GM18907 (cell line): ENCODE results near the gene RHCG.
"Not testable (repeated sequence)": the region's sequence is repeated elsewhere in the genome, so short reads cannot be mapped to it uniquely, and the experiment has no call there.

Source experiments
- ATAC-seq: cut with Tn5 transposase; IDR thresholded peaks from one replicate; pipeline ENCODE4 v1.9.1; 2021; ENCODE audit warnings: mild to moderate bottlenecking, moderate library complexity; ENCODE audit not compliant: unreplicated experiment

The RHCG gene

DNA sequence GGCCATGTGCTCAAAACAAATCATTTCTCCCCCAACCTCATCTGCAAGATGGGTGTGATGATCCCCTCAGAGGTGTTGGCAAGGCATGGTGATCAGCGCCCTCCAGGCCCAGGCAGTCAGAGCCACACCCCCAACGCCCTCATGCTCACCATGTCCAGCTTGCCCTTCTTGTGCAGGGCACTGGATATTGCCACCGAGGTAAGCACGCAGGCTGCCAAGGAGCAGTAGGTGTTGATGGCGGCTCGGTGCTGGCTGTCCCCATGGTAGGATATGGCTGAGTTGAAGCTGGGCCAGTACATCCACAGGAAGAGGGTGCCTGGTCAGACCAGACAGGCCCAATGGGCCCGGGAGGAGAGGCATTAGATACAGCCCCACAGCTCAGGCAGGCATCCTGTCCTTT lies 17.2 kb downstream of the RHCG start:
- no peak for ATAC-seq

- no peak for ATAC-seq
Measured at GRCh38 chr15:89477411-89478242, 18.8 kb downstream of the RHCG start.

DNA sequence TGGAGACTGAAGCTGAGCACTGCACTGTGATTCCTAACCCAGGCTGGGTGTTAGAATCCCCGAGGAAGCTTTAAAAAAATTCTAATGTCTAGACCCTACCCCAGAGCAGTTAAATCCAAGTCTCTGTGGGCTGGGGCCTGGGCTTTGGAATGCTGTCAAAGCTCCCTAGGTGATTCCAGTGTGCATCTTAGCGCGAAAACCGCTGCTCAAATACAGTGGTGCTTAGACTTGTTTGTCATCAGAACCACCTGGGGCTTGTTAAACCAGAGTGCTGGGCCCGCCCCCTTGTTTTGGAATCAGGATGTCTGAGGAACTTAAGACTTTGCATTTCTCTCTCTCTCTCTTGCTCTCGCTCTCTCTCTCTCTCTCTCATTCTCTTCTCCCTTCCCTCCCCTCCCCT lies 20.7 kb downstream of the RHCG start:
- ATAC-seq: no peak

- ATAC-seq: no peak
Measured at GRCh38 chr15:89472785-89473256, 23.6 kb downstream of the RHCG start.

GRCh38 chr15:89469426-89470096 lies 26.8 kb downstream of the RHCG start:
- ATAC-seq: no peak

- not testable (repeated sequence) for ATAC-seq
Measured at GRCh38 chr15:89468813-89469212, 27.6 kb downstream of the RHCG start.

GRCh38 chr15:89463113-89463512 lies 33.3 kb downstream of the RHCG start:
- no peak for ATAC-seq

GRCh38 chr15:89462198-89462912 lies 34.0 kb downstream of the RHCG start:
- ATAC-seq: no peak

GRCh38 chr15:89461386-89461785 lies 35.0 kb downstream of the RHCG start:
- ATAC-seq: no peak

- ATAC-seq: no peak
Measured at GRCh38 chr15:89460048-89460447, 36.3 kb downstream of the RHCG start.

- no peak for ATAC-seq
Measured at GRCh38 chr15:89459271-89460038, 36.9 kb downstream of the RHCG start.

- no peak for ATAC-seq
Measured at GRCh38 chr15:89458440-89458839, 37.9 kb downstream of the RHCG start.

DNA sequence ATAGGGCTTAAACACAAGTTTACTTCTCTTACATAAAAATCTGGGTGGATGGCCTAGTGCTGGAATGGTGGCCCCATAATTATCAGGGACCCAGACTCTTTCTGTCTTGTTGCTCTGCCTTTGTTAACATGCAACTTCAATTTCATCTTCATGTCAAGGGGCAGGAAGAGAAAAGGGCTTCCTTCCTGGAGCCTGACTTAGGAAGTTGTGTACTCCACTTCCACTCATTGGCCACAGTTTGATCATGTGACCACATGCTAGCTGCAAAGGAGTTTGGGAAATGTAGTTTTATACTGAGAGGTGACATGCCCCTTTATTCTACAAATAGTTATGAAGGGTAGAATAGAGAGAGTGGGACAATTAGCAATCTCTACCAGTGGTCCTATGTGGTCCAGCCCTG lies 39.3 kb downstream of the RHCG start:
- no peak for ATAC-seq

- no peak for ATAC-seq
Measured at GRCh38 chr15:89455535-89455934, 40.8 kb downstream of the RHCG start.

DNA sequence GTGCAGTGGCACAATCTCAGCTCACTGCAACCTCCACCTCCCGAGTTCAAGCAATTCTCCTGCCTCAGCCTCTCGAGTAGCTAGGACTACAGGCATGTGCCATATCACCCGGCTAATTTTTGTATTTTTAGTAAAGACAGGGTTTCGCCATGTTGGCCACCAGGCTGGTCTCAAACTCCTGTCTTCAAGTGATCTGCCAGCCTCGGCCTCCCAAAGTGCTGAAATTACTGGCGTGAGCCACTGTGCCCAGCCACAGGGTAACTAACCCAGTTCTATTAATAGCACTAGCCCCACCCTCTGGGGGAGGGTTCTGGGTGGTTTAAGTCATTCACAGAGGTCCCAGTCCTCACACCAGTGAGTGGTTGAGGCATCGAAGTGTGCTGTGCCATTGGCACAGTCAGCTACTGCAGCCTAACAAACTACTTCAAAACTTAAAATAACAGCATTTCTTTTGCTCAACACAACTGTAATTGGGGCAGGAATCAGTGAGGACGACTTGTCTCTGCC lies 44.0 kb downstream of the RHCG start:
- no peak for ATAC-seq

GRCh38 chr15:89451846-89452245 lies 44.5 kb downstream of the RHCG start:
- ATAC-seq: no peak

DNA sequence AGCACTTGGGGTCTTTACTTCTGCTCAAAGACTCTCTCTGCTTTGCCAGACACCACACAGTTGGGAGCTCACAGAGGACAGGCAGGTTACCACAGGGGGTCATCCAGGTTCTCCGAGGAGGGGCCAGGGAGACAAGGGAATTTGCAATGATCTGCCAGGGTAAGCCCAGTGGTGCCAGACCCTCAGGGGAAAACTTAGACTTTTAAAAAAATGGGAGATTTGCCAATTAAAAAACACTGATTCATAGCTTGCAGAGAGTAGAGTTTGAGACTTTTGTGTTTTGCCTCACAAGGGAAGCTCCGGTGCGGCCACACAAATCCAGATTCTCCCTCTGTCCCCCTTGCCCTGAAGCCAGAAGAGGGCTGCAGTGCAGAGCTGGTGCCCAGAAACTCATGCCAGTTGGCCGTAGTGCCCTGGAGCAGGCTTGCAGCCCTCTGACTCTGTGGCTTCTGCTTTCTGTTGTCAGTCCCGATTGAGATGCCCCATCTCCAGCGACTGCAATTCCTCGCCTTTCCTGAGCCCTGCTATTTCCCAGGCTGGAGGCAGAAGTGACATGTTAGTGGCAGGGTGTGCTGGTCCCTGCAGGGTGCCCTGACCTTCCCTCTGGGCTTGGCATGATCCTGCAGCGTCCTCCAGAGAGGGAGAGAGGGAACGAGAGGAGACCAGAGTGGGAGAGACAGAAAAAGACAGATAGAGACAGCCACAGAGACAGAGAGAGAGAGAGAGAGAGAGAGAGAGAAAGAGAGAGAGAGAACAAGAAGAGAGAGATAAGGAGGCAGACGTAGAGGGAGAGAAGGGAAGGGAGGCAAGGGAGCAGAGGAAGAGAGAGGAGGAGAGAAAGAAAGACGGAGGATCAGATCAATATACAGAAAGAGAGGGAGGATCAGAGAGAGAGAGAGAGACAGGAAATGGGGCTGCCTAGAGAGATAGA lies 46.0 kb downstream of the RHCG start:
- ATAC-seq: no peak

DNA sequence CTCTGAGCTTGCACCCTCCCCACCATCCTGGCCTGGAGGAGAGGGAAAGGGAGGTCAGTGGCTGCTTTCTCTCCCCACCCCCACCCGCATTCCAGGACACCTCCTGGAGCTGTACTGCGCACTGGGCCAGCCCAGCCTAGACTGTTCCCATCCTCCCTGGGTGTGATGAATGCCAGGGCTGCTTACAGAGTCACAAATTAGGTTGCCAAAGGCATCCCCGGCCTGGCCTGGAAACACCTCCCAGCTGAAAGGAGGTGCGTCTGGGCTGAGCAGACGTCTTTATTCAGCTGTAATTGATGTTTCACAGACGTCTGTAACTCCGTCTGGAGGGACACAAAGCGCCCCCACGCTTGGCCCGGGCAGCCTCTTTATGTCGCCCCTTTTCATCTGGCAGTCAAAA lies 47.6 kb downstream of the RHCG start:
- no peak for ATAC-seq

DNA sequence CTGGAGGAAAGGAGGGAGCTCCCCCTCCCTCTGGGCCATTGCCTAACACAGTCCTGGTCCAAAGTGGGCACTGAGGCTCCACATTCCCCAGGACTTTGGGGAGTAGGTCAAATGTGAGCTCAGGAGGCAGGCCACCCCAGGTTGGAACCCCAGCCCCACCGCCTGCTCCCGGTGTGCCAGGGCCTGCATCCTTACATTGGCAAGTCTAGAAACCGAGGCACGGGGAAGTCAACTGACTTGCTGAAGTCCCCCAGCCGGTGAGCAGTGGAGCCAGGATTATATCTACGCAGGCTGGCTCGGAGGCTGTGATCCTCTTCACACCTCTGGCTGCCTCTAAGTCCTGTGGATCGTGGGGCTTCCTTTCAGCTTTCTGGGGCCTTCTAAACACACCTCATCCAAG lies 48.7 kb downstream of the RHCG start:
- no peak for ATAC-seq
